GM20431 (cell line): Measurements from ENCODE around the gene RCOR3.
"Not testable (repeated sequence)": the region's sequence is repeated elsewhere in the genome, so short reads cannot be mapped to it uniquely, and the experiment has no call there.

Experiments
- in situ Hi-C: fragments of 300-500 bp; cut with MseI, MboI; formaldehyde crosslinking; loops from one replicate; pipeline ENCODE4 v1.15.0; 2020; ENCODE audit warnings: low sequenced_read_pairs; ENCODE audit not compliant: unreplicated experiment

The RCOR3 gene

DNA sequence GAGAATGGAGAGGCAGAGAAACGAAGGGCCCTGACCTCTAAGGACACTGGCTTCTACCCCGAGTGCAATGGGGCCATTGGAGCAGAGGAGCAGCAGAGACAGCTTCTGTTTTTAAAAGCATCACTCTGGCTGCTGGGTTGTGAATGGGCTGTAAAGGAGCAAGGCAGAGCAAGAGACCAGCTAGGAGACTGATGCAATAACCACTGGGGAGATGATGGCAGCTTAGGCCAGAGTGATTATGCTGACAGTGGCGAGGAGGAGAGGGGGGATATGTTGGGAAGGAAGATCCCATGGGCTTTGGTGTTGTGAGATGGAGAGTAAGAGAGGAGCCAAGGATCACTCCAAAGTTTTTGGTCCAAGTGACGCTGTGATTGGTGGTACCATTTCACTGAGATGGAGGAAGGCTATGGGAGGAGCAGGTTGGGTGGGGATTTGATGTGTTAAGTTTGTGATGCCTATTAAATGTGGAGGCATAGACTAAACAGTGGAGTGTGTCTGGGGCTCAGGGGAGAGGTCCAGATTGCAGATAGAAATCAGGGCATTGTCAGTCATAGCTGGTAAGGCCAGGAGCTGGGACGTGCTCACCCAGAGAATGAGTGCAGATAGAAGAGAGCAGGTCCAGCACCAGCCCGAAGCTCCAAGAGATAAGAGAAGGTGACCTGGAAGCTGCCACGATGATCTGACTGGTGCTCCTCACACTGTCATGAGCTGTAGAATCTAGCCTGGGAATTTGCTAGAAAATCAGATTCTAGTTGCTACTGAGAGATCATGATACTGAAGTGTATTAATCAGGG is 78.5 kb downstream of the RCOR3 start:
- in situ Hi-C loops, result no loop called here

DNA sequence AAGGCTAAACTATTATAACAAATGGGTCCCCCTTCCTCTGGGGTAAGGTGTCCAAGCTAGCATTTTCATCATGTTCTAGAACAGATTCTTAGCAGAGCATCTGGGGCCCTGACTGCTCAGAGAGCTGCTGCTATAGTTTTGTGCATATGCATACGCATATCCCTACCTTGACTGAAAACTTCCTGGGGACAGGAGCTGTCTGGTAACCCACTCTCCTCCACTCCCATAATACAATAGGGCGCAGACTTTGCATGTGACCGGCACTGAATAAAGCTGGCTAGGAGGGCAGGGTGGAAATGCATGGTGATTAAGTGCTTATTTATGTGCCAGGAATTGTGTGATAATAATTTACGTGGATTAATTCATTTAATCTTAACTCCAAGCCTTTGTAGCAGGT is 79.1 kb downstream of the RCOR3 start:
- in situ Hi-C loops, result no loop called here

DNA sequence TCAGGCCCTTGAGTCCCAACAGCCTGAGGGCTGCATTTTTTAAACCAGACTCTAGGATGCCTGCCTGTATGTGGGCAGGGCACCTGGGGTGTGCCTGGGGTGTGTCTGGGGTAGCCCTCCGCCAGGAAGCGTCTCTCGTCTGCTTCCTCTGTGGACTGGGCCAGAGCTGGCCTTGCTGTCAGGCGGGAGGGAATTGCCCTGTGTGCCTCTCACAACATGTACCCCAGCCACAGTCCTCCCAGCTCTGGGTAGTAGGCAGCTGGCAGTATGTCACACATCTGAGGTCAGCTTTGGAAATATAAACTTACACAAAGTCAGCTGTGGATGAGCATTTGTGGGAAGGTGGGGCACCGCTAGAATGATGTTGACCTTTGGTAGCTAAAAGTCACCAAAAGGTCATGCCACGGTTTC is 80.5 kb downstream of the RCOR3 start:
- in situ Hi-C loops, result no loop called here

DNA sequence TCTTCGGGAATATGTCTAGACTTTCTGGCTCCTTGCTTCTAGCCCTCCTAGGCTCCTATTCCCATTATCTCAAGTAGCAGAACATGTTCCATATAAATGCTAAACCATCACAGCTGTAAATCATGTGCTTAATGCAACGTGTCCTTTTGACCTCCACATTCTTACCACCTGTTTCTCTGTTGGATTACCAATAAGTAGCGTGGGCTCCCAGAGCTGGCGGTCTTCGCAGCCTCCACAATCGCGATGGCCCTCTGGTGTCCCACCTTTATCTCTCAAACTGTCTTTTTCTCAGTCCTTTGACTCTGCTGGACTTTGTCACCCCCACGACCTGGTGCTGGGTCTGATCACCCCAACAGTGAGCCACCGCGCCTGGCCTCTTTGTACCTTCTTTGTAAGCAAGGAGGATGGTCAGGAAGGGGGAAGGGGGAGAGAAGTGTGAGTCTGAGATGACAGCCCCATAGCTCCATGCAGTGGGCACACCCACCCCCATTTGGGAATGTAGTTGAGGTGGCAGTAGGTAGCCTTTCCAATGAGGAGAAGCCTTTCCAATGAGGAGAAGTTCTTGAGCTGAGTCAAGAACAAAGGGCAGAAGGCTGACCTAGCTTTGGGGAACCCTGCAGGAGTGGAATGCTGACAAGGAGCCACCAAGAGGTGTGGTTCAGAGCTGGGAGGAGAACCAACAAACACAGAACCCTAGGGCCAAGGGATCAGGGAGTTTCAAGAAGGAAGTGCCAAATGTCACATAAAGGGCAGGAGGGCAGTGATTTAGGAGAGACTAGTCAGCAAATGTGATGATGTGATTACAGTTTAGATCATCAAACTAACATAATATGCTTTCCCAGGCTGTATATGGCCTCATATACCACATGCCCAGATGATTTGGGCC is 81.7 kb downstream of the RCOR3 start:
- in situ Hi-C loops, result no loop called here

DNA sequence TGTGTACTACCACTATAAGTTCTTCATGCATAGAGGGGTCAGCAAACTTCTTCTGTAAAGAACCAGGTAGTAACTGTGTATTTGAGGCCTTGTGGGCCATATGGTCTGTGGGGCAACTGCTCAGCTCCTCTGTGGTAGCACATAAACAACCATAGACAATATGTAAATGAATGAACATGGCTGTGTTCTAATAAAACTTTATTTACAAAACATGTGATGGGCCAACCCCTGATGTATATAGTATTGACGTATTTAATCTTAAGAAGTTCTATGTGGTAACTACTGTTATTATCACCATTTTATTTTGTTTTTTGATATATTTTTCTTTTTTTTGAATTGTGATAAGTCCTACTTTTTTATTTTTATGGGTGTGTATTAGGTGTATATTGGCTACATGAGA is 82.8 kb downstream of the RCOR3 start:
- in situ Hi-C loops, result no loop called here

DNA sequence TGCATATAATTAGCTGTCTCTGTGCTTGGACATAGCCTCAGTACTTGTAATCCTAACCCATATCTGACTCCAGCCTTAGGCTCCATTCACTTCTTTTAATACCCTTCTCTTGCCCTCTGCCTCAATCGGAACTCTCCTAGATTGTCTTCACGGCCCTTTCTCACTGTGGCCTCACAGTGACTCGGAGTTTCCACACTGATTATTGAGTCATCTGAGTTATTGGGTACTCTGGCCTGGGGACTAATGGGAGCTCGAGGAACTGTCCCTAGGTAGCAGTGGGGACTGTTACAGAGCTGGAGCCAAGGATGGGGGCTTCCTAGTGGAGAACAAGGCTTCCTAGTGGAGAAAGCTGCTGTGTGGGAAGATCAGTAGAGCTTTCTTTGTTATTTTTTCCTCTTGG is 84.4 kb downstream of the RCOR3 start:
- in situ Hi-C loops, result no loop called here

DNA sequence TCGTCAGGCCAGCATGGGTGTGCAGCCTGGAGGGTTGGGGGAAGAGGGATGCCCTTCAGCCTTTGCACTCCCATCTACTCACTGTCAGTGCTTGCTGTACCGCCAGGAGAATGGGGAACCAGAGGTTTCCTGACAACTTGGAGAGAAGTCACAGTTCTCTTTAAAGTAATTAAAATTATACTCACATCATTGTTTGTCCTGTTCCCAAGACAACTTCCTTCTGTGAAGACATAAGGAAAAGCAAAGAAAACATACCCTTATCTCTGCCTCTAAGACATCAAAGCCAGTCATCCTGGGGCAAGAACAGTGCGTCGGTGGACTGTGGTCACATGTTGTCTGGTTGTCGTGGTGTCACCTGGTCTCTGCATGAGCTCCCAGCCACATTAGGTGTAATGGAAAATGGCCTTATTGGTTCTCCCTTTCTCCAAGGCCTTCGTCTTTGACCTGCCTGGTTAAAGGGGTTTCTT is 85.0 kb downstream of the RCOR3 start:
- in situ Hi-C loops, result no loop called here

DNA sequence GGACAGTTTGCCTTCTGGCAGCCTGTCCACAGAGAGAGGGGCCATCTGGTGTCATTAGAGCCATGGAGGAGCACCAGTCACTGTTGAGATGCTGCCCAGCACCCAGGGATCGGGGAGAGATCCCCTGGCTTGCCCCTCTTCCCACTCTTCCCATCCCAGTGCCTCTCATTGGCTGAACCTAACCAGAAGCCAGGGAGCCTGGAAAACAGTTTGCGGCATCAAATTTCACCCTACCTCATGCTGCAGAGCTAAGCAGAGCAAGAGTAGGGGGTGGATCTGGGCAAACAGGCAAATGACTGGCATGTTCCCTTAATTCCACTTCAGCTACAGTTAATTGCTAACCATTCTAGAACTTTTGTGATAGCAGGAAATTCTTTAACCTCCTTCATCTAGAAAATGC is 86.6 kb downstream of the RCOR3 start:
- in situ Hi-C loops, result no loop called here

DNA sequence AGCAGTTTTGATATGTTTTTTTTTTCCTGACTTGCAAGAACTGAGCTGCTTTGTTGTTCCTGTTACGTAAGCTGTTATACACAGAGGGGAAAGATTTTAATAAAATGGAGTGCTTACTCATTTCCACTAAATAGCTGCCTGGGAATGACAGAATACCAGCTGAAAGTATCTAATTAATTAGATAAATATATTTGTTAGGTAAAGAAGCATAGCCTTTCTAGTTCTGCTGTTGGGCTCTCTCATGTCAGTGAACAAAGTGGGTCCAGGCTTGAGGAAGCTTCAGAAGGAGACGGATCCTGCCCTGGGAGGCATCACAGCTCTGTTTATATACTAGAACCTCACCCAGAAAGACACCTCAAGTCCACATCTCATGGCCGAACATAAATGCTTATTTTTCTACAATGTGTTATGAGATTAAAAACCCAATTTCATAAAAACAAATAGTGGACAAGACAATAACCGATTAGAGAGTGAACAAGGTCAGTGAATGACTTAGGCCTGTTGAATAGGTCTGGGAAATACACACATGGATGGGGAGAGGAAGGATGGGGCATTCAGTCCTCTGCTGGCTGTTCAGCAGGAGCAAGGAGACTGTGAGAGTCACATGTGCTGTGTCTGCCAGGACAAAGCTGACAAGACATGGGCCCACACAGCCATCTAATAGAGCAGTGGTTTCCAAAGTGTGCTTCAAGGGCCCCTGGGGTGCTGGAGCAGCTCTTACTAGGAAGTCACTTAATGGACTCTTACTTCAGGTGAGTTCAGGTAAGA is 88.1 kb downstream of the RCOR3 start:
- in situ Hi-C loops, result no loop called here

DNA sequence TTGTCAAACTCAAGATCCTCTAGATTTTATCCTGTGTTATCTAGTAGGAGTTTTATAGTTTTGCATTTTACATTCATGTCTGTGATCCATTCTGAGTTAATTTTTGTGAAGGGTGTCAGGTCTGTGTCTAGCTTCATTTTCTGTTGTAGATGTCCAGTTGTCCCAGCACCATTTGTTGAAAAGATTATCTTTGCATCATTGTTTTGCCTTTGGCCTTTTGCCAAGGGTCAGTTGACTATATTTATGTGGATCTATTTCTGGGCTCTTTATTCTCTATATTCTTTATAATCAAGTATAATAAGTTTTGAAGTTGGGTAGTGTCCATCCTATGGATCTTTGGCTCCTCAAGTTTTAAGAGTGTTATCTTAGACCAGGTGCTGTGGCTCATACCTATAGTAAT is 89.4 kb downstream of the RCOR3 start:
- in situ Hi-C loops, result no loop called here

DNA sequence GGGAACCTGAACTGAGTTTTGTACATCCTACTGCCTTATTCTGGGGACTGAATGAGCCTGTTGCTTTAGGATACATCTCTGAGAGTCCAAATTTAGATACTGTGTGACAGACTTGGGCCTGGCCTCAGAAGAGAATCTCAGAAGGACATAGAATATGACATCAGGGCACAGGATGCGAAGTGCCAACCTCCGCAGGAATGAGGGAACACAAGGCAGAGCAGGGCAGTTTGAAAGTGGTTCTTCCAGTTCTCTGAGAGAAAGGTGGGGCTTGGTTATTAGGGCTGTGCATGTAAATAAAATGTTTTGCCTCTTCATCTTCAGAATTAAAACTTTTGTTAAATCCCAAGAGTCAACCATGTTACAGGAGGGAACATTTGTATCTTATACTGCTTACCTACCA is 90.6 kb downstream of the RCOR3 start:
- in situ Hi-C loops, result no loop called here

DNA sequence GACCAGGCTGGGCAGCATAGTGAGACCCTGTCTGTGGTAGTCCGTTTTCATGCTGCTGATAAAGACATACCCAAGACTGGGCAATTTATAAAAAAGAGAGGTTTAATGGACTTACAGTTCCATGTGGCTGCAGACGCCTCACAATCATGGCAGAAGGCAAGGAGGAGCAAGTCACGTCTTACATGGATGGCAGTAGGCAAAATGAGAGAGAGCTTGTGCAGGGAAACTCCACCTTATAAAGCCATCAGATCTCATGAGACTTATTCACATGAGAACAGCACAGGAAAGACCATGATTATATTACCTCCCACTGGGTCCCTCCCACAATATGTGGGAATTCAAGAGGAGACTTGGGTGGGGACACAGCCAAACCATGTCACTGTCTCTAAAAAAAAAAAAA is 92.9 kb downstream of the RCOR3 start:
- in situ Hi-C loops, result not testable (repeated sequence)

DNA sequence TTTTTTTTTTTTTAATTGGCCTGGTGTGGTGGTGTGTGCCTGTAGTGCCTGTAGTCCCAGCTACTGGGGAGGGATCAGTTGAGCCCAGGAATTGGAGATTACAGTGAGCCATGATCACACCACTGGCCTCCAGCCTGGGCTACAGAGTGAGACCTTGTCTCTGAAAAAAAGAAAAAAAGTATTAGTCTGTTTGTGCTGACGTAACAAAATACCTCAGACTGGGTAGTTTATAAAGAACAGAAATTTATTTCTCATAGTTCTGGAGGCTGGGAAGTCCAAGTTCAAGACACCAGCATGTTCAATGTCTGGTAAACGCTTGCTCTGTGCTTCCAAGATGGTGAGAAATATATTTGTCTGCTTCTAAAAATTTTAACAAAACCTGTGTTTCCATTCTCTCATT is 93.3 kb downstream of the RCOR3 start:
- in situ Hi-C loops, result no loop called here

DNA sequence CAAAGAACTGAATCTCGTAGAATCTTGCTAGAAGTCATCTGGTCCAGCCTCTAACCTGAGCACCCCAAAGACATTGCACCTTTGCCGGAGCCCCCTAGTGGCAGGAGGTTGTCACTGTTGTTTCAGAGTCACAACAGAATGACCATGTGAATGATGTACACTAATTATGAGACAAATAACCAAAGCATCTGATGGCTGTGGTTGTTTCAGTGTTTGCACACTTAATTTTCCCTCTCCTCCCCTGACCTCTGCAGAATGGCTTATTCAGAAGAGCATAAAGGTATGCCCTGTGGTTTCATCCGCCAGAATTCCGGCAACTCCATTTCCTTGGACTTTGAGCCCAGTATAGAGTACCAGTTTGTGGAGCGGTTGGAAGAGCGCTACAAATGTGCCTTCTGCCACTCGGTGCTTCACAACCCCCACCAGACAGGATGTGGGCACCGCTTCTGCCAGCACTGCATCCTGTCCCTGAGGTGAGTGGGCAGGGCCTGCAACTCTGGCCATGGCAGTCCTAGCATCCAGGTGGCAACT is 93.9 kb downstream of the RCOR3 start:
- in situ Hi-C loops, result no loop called here

DNA sequence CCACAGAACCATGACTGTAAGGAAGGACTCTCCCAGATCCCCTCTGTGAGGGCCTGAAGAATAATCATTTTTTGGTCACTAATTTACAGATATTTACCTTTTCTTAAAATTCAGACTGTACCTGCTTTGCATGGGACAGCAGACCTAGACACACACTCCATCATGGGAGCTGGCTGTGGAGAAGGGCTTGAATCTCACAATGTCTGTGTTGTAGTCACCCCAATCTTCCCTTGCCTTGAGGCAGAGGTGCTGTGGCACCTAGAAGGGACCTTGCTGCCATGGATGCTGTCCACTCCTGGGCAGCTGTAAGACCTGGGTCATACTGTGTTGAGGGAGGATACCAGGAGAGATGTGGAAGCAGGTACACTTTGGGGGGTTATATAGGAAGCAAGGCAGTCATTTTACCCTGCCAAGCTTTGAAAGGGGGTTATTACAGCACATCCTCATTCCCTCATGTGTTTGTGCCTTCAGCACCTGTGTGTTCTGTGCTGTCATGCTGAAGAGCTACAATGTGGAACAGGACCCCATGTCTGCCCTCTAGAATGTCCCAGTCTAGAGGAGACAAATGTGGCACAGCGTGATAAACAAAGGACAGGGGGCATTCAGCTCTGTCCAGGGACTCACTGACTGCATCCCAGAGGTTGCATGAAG is 94.5 kb downstream of the RCOR3 start:
- in situ Hi-C loops, result no loop called here

DNA sequence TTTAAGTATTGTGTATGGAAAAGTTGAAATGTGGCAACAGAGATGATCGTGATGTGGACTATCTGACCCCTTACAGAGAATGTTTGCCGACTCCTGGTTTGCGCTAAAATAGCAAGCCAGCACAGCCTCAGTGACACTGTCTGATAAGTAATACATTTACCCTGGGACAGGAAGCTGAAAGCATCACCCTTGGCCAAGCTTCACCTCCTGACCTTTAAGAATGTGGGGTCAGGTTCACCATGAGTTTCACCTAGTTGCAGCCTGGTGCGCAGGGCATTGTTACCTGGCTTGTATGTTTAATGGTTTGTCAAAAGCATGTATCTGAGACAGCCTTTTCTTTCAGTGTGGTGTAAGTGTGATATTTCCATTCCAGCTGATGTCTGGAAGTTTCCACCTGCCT is 96.7 kb downstream of the RCOR3 start:
- in situ Hi-C loops, result no loop called here

DNA sequence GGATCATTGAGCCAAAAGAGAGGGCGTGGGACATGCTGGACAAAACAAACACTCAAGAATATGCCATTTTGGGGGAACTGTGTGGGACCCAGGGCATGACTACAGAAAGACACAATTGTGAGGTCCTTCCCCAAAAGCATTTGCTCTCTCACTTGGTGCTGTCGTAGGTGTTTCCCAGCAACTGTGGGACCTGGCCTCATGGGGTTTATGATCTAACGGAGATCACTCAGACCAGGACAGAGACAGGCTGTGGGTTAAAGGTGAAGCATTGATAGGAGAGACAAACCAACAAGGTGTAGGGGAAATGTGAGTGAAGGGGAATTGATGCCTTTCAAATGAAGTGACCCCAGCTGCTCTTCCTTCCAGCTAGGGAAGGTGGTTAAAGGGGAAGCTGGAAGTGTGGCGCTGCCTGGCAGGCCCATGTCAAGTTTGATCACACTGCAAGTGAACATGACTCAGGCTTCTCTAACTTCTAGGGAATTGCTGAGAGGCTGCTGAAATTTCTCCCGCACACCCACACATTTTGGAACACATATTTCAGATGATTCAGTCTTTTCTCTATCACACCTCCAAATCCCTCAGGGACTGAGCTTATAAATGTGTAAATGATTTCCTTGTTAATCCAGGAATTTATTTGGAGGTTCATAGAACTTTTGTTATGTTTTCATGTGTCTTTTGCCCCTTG is 97.7 kb downstream of the RCOR3 start:
- in situ Hi-C loops, result no loop called here

DNA sequence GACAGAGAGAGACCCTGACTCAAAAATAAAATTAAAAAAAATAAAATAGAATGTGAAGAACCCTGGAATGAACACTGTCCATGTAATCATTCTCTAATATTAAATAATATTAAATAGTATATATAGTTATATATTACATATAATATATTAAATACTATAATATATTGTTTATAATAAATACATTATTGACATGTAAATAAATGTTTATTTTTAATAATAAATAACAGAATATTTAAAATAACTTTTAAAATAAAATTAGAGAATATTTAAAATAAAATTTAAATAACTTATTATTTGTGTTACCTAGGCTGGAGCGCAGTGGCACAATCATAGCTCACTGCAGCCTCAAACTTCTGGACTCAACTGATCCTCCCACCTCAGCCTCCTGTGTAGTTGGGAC is 99.5 kb downstream of the RCOR3 start:
- in situ Hi-C loops, result no loop called here

DNA sequence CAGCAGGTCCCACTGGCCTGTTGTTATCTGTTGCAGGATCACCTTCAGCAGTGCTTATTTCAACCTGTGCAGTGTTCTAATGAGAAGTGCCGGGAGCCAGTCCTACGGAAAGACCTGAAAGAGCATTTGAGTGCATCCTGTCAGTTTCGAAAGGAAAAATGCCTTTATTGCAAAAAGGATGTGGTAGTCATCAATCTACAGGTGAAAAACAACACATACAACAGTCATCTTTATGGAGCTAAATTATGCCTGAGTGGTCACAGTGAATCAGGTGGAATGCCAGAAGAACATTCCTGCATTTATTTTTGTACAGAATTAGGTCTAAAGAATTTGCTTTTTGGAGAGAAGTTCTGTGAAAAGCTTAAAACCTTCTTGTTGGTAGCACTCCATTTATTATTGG is 100.7 kb downstream of the RCOR3 start:
- in situ Hi-C loops, result no loop called here
